Measurements from ENCODE around the gene ROBO1.
"Not testable (repeated sequence)": the region's sequence is repeated elsewhere in the genome, so short reads cannot be mapped to it uniquely, and the experiment has no call there.

Gene ROBO1

GRCh38 chr3:79551321-79551892 lies 216.4 kb downstream of the ROBO1 start:
- DNase-seq (ENCODE audit: low read depth): no peak

DNA sequence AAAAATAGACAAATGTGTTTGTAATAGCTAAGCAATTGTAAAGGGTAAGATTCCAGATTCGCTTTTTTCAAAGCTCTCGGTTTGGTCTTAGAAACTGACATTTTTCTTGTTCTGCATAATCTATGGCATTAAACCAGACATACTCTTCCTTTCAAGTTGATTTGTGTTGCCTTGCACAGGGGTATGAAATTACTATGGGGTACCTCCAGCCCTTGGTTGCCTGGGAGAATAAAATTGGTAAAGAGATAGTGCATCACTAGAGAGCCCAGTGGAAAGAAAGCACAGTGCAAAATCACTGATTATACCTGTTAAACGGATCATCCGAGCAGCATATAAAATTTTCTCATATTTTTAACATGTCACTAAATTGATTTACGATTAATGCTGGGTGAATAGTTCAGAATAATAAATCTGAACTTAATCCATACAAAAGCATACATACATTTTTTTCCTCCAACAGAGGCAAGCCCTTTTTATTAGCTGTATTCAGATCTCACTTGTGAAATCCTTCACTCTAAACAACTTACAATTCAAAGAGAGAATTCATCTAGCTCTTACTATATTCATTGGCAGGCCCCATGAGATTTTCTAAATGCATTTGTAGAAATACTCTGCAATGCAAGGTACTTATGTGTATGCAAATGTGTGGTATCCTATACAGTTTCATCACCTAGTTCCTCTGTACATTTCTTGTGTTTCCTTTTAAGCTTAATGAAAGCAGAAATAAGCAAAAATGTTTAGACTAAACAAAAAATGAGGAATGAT lies 224.4 kb downstream of the ROBO1 start:
- no peak for DNase-seq (ENCODE audit: low read depth)

DNA sequence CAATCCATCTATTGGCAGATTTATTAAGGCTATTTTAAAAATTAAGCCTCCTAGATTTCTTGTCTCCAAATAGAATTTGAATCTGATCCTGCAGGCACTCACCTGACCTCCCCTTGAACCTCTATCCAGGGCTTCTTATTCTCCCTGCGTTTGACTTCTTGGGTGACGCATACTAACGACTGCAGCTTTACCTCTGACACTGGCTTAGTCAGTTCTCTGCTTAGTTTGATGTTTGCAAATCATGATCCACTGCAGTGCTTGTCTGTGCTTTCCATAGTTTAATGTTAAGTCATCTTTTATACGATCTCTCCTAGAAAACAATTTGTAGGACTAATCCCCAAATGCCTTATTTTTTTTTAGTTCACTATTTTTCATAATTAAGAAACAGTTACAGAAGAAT lies 233.1 kb downstream of the ROBO1 start:
- DNase-seq (ENCODE audit: low read depth): no peak

GRCh38 chr3:79531566-79532295 lies 236.1 kb downstream of the ROBO1 start:
- no peak for DNase-seq (ENCODE audit: low read depth)

DNA sequence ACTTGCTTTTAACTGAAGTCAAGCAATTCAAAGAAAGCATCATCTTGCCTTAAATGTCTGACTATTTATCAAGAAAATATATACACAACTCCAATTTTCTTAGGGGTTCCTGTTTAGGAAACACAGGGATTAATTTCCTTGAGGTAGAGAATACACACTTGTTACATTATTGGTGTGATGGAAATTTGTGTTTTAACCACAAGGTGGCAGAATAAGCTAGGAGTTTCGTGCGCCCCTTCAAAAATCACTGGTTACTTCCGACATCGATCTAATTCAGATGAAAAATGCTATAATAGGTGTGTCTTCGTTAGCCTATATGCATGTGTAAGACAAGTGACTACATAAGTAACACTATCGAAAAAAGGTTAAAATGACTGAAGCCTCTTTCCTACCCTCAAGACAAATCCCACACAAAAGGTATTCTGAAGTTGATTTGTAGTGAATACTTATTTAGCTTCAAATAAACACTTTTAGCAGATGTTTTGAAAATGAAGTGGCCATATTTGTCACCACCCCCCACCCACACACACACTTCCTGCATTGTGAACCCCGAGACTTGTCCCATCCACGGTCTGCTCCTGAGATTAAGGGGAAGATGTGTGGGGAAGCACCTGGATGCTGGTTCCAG lies 246.5 kb downstream of the ROBO1 start:
- no peak for DNase-seq (ENCODE audit: low read depth)

- DNase-seq (ENCODE audit: low read depth): no peak
Observed at GRCh38 chr3:79517766-79518413, 249.9 kb downstream of the ROBO1 start.

GRCh38 chr3:79516795-79517194 lies 251.0 kb downstream of the ROBO1 start:
- no peak for DNase-seq (ENCODE audit: low read depth)

GRCh38 chr3:79515072-79515471 lies 252.7 kb downstream of the ROBO1 start:
- no peak for DNase-seq (ENCODE audit: low read depth)

DNA sequence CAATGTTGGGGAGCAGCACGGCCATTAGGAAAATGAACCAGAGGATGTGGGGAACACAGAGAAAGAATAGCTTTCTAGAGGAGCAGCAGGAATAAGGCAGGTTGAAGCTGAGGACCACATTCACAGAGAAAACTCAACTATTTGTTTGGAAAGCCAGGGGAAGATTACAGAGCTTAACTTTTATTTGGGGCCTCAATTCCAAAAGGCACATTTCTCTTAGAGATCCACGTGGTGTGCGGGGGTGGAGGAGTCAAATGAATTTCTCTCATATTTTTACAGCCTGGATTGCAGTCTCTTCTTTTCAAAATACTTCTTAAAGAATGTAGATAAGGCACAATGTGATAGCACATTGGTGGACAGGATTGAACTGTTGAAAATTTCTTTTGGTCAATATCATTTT lies 253.7 kb downstream of the ROBO1 start:
- DNase-seq (ENCODE audit: low read depth): no peak

- no peak for DNase-seq (ENCODE audit: low read depth)
Observed at GRCh38 chr3:79506751-79507150, 261.0 kb downstream of the ROBO1 start.

DNA sequence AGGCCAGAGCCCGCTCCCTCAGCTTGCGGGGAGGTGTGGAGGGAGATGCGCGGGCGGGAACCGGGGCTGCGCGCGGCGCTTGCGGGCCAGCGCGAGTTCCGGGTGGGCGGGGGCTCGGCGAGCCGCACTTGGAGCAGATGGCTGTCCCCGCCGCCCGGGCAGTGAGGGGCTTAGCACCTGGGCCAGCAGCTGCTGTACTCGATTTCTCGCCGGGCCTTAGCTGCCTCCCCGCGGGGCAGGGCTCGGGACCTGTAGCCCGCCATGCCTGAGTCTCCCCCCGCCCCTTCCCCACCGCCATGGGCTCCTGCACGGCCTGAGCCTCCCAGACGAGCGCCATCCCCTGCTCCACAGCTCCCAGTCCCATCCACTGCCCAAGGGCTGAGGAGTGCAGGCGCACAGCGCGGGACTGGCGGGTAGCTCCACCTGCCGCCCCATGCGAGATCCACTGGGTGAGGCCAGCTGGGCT lies 265.5 kb downstream of the ROBO1 start:
- DNase-seq (ENCODE audit: low read depth): not testable (repeated sequence)

DNA sequence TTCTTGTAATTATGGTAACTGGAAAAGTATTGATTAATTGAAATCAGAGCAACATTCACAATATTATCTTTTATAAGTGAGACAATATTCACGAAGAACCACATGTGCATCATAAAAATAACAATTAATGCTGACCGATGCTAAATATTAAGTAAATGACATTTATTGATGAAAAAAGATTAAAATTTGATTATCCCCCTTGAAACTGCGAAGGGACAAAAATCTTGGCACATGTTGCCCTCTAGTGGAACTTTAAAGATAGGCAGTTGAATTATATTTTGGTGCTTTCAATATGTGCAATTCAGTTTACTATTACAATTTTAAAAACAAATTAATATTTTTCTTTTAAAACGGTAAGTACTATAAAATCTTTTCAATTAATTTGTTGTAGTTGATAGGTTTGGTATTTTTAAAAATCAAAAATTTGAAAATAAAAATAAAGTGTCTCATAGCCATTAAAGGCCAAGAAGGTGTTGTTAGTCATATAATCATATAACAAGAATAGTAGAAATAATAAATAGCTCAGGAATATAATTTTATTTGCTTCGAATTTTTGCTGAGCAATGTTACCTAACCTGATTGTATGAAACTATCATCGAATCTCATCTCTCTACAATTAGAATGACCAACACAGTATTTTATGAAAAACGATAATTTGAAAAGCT lies 270.2 kb downstream of the ROBO1 start:
- no peak for DNase-seq (ENCODE audit: low read depth)

- no peak for DNase-seq (ENCODE audit: low read depth)
Observed at GRCh38 chr3:79491029-79491641, 276.7 kb downstream of the ROBO1 start.

GRCh38 chr3:79490165-79491028 lies 277.4 kb downstream of the ROBO1 start:
- peak; percentile 10 for DNase-seq (ENCODE audit: low read depth)

GRCh38 chr3:79488407-79488806 lies 279.4 kb downstream of the ROBO1 start:
- DNase-seq (ENCODE audit: low read depth): no peak

GRCh38 chr3:79480746-79481145 lies 287.1 kb downstream of the ROBO1 start:
- DNase-seq (ENCODE audit: low read depth): no peak

- DNase-seq (ENCODE audit: low read depth): no peak
Observed at GRCh38 chr3:79478620-79479019, 289.2 kb downstream of the ROBO1 start.

- no peak for DNase-seq (ENCODE audit: low read depth)
Observed at GRCh38 chr3:79477242-79477641, 290.6 kb downstream of the ROBO1 start.

DNA sequence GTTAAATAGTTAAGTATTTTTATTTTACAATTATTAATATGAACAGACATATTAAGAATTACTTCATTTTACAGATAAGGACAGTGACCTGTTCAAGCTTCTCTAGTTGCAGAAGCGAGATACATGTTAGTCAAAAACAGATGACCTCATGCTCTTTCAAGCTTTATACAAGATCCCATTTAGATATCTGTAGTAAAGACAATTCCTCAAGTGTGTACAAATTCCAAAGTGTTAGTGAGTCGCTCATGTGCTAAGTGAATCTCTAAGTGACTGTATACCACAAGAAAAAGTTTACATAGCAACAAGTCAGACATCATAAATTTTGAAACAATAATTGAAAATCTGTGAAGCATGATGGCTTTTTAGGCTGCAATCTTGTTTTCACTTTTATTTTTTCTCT lies 293.8 kb downstream of the ROBO1 start:
- DNase-seq (ENCODE audit: low read depth): no peak

- no peak for DNase-seq (ENCODE audit: low read depth)
Observed at GRCh38 chr3:79467721-79468120, 300.1 kb downstream of the ROBO1 start.

Data from GM04504 (cell line).